GM04504 (cell line): ENCODE results near the gene VWC2.

Source experiments
- DNase-seq: peaks from one replicate; pipeline ENCODE4 v3.0.0-alpha.2; 2012; ENCODE audit warnings: low read depth

Gene VWC2

DNA sequence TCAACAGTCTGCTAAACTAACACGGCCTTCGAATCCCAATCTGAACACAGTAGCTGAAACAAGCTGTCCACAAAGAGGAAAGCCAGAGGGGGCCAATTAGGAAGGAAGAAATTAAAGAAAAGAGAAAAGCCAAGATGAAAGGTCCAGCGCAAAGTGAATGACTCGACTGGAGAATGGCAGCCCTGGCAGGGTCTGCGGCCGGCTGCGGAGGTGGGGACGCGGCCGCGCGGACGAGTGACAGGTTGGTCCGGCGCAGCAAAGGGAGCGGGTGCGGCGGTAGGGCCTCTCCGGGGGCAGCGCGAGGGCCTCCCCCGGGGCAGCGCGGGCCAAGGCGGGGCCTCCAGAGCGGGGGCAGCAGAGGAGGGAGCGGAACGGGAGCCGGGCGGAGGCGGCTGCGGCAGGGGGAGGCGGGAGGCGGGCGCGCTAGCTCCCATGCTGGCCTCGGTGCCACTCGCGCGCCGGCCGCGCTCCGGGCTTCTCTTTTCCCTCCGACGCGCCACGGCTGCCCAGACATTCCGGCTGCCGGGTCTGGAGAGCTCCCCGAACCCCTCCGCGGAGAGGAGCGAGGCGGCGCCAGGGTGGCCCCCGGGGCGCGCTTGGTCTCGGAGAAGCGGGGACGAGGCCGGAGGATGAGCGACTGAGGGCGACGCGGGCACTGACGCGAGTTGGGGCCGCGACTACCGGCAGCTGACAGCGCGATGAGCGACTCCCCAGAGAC is at the start of gene VWC2:
VWC2 (plus strand) TSS at position 421 of the 718 bp plus-strand sequence. CDS start 1,798 bp downstream, outside the sequence.
- DNase-seq = no peak

GRCh38 chr7:49724071-49724470 is 49.4 kb upstream of the VWC2 start:
- DNase-seq = no peak

DNA sequence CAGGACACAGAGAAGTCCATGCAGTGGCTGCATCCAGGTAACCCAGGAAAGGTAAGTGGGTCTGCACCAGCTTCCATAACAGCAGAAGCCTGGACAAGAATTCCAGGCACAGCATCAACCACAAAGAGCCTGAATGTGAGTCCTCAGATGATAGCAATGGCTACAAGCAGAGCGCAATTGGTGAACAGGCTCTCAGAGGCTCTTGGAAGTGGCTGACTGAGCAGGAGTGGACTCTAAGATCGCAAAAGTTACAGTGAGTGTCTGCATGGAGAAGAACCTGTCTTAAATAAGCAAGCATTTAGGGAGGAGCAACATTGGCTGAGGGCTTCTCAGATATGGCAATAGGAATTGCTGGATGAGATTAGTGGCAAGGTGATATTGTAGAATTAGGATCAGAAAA is 41.6 kb upstream of the VWC2 start:
- DNase-seq = no peak

DNA sequence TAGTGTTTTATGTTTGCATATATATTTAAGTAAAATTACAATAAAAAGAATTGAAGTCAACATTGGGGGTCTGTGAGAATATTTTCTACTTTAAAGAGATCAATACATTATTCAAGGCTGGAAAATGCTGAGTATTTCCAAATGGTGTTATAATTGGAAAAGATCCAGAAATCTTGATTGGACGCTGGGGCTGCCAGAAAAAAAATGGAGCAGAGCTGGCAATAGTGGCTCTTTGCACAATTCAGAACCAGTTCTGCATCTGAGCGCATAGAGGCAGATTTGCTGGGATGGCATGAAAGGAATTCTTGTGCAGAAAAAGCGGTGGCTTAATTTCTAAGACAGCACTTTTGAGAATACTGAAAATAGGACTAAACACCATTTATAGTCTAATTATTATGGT is 10.8 kb upstream of the VWC2 start:
- no peak for DNase-seq

GRCh38 chr7:49763791-49764190 is 9.6 kb upstream of the VWC2 start:
- no peak for DNase-seq

DNA sequence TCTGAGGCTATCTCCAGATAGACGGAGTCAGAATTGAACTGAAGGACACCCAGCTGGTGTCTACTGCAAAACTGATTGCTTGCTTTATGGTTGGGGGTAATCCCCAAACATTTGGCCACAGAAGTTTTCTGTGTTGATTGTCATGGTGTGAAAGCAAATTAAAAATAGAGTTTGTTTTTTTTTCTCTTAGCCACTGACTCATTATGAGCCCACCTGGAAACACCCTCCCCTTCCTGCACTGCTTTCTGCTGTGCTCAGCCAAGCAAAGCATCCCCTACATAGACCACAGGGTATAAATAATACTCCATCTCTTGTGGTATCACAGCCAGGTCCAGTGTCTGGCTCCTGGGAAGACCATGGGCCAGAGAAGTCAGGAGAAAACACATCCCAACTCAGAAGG is 6.5 kb upstream of the VWC2 start:
- DNase-seq = no peak

GRCh38 chr7:49767719-49768118 is 5.7 kb upstream of the VWC2 start:
- no peak for DNase-seq

DNA sequence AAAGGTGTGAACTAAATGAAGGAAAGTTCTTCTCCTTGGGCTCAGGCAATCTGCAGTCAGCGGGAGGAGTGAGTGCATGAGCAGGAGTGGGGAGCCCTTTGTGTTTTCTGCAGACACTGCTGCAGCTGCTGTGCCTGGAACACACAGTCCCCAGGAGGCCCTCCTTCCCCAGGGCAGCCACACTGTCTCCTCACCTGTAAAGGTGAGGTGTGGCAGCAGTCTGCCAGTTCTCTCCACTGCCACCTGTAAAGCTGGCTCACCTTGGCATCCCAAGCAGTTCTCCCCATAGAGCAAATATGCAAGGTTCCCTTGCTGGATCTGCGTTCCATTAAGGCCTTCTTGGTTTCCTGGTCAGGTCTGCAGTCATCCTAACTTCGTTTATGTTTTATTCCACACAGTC is 5.2 kb upstream of the VWC2 start:
- no peak for DNase-seq

DNA sequence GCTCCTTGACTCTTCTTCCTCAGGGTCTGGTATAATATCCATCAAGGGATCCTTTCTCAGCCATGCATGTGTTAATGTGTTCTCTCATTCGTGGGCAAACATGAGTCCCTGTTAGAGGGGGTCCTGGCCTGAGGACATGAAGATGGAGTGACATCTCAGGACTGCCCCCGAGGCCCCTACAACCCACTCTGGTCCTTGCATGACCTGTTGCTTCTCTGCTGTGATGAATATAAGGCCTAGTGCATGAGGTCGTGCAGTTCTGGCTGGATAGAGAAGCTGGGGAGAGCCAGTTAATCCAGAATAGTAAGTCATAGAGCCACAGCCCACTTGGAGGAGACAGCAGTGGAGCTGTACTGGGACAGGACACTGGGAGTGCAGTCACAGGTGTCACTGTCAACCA is 4.6 kb upstream of the VWC2 start:
- DNase-seq = no peak

- no peak for DNase-seq
Observed at GRCh38 chr7:49769285-49769857, 4.1 kb upstream of the VWC2 start.

GRCh38 chr7:49770838-49771237 is 2.6 kb upstream of the VWC2 start:
- no peak for DNase-seq

GRCh38 chr7:49771427-49772176 is 1.8 kb upstream of the VWC2 start:
- no peak for DNase-seq

DNA sequence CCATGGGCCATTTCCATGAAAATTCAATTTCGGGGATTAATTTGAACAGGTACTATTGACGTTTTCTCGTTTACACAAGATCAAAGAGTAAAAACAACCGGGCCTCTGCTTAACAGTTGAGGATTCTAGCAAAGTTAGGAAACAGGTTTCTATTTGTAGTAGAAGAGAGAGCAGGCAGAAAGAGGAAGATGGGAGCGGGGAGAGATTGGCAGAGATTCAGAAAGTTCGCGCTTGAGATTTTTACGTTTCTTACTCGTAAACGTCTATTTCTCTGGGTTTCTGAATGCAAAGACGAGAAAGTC is 571 bp upstream of the VWC2 start:
- DNase-seq = no peak

GRCh38 chr7:49773936-49774458 is 559 bp downstream of the VWC2 start:
- DNase-seq = no peak

- DNase-seq = no peak
Observed at GRCh38 chr7:49774459-49775064, 1.1 kb downstream of the VWC2 start.

GRCh38 chr7:49775065-49775948 is 1.9 kb downstream of the VWC2 start:
- DNase-seq = no peak

GRCh38 chr7:49775949-49776443 is 2.6 kb downstream of the VWC2 start:
- no peak for DNase-seq

- DNase-seq = no peak
Observed at GRCh38 chr7:49776994-49777393, 3.6 kb downstream of the VWC2 start.

DNA sequence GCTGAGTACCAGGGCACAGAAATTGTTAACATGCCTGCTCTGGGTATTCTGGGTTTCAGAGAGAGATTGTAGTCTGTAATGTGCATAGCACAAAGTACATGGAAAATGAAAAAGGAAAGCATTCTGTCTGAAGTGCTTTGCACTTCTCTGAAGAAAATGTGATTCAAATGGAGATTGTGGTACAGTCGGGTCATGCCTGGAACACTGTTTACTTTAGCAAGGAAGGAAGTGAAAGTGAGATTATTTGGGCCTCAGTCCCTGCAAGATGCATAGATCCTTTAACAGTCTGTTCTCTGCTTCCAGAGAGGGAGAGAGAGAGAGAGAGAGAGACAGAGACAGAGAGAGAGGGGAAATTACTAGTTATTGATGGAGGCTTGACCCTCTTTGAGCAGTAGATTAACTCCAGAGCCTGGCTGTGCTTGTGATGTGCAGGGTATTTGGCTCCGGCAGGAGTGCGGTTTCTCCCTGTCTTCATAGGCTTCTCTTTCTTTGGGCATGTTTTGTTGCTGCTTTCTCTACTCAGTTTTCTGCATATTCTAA is 5.4 kb downstream of the VWC2 start:
- DNase-seq = no peak

DNA sequence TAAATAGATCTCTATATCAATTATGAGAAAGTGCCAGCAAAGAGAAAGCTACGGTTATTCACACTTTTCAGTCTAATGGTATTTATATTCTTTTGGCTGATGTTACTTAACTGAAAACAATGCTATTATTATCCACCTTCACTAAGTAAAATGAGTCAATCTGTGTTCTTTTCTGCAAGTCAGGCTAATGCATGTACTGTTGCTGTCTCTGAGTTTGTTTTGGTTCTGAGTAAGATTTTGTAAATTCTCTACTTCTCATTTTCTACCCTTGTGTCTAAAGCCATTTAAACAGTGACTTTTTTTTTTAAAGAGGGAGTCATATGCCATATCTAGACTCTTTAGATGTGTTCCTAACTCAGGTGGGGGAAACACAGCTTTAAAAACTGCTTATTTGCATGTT is 7.5 kb downstream of the VWC2 start:
- no peak for DNase-seq

GRCh38 chr7:49781996-49782395 is 8.6 kb downstream of the VWC2 start:
- no peak for DNase-seq
